BJ (cell line): ENCODE data around the gene RAP2B. TPM values are rescaled to one million over a fixed set of nuclear protein-coding genes. Genes with fewer than 3 reads are reported as not detected.

Experiments used
- CTCF ChIA-PET: fragments of 350-600 bp; formaldehyde crosslinking; extraction: SDS; loops from one replicate; lab custom pipeline; 2021; ENCODE audit warnings: antibody characterized with exemption, inconsistent platforms; lab: Yijun Ruan, JAX
- POLR2A ChIA-PET: fragments of 300-600 bp; sonication (Branson Sonifier 250); formaldehyde crosslinking; extraction: SDS; loops from one replicate; lab custom pipeline; 2021; ENCODE audit warnings: antibody characterized with exemption; lab: Charles Lee
- DNase-seq: peaks from one replicate; pipeline ENCODE4 v3.0.0-alpha.2; 2011; ENCODE audit warnings: low read depth
- H3K27me3 ChIP-seq: 2 replicates; pipeline ENCODE4 v1.6.0; 2011; ENCODE audit warnings: low read length; ENCODE audit not compliant: control insufficient read depth, insufficient read depth
- H3K36me3 ChIP-seq: 2 replicates; pipeline ENCODE4 v1.5.1; 2011; ENCODE audit warnings: low read length; ENCODE audit not compliant: control insufficient read depth, insufficient read depth
- H3K4me3 ChIP-seq: 2 replicates; pipeline ENCODE4 v1.5.1; 2011; ENCODE audit warnings: low read depth, mild to moderate bottlenecking, control low read depth, low read length
- polyA plus RNA-seq: library from polyadenylated mRNA; depleted of rRNA; stranded (reverse); fragments of >200 nt; gene quantifications from 2 replicates; pipeline ENCODE4 v1.2.3, GENCODE V29; 2011
- TF ChIP-seq, protein P1 (sequence below): IDR thresholded peaks from 2 replicates; pipeline ENCODE4 v1.5.1; 2011; ENCODE audit warnings: low read depth, mild to moderate bottlenecking, control low read depth, inconsistent platforms, low read length, moderate library complexity; ENCODE audit not compliant: insufficient read depth

Gene RAP2B
- polyA plus RNA-seq, 1 experiment = 7.2 TPM

DNA sequence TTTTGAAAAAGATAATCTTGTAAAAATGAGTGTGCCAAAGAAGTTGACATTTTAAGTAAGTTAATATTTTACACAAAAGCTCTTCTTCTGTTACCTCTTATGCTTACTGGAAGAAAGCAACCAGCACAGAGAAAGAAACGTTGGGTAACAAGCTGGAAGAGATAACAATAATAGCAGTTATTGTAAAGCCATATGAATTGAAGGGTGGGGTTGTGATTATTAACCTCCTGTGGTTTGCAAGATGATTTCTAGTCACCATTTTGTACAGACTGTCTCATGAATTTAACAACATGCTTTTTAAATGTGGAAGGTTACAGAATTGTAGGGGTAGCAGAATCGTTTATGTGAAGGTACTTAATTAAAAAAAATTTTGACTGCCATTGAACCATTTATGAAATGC is 9.2 kb downstream of the RAP2B start:
- Histone ChIP-seq H3K36me3 (no peaks in the 10 kb centered on the region), H3K27me3 (no peaks in the 10 kb centered on the region), H3K4me3 (no peak overlapping the region)
- POLR2A ChIA-PET = interaction anchor here (0.5 to 0.6 kb wide), 2 partner anchors 9 to 451 kb away, joined by 3 to 14 read pairs; no protein-coding TSS in a partner anchor
- no peak for DNase-seq
- CTCF ChIA-PET = interaction anchor here (1.1 kb wide), 1 partner anchor 423 kb away, joined by 3 read pairs; no protein-coding TSS in a partner anchor
- TF ChIP-seq, protein P1, sequence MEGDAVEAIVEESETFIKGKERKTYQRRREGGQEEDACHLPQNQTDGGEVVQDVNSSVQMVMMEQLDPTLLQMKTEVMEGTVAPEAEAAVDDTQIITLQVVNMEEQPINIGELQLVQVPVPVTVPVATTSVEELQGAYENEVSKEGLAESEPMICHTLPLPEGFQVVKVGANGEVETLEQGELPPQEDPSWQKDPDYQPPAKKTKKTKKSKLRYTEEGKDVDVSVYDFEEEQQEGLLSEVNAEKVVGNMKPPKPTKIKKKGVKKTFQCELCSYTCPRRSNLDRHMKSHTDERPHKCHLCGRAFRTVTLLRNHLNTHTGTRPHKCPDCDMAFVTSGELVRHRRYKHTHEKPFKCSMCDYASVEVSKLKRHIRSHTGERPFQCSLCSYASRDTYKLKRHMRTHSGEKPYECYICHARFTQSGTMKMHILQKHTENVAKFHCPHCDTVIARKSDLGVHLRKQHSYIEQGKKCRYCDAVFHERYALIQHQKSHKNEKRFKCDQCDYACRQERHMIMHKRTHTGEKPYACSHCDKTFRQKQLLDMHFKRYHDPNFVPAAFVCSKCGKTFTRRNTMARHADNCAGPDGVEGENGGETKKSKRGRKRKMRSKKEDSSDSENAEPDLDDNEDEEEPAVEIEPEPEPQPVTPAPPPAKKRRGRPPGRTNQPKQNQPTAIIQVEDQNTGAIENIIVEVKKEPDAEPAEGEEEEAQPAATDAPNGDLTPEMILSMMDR = no peak

DNA sequence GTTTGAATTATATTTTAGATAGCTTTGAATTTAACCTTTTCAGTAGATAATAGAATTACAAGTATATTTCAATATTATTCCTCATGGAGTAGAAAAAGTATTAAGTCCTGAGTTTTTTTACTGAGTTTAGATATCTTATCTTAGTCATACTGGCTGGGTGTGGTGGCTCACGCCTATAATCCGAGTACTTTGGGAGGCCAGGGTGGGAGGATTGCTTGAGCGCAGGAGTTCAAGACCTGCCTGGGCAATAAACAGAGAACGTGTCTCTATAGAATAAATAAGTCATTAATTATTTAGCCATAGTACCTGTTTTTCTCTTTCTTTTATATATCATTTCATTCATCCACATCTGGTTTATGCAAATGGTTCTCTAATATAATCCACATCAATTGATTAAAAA is 9.9 kb downstream of the RAP2B start:
- Histone ChIP-seq H3K27me3 (no peaks in the 10 kb centered on the region), H3K4me3 (no peak overlapping the region), H3K36me3 (no peaks in the 10 kb centered on the region)
- ChIA-PET POLR2A (interaction anchor here (0.6 kb wide), 1 partner anchor 450 kb away, joined by 3 read pairs; no protein-coding TSS in a partner anchor), CTCF (interaction anchor here (1.0 to 1.3 kb wide), 3 partner anchors 8 to 16 kb away, joined by 3 read pairs; no protein-coding TSS in a partner anchor)
- no peak for DNase-seq
- TF ChIP-seq, protein P1 = no peak

- Histone ChIP-seq H3K36me3 (no peaks in the 10 kb centered on the region), H3K4me3 (no peak overlapping the region), H3K27me3 (no peaks in the 10 kb centered on the region)
- ChIA-PET CTCF (interaction anchor here (0.7 to 1.3 kb wide), 5 partner anchors 10 to 121 kb away, joined by 3 read pairs; no protein-coding TSS in a partner anchor), POLR2A (interaction anchor here (0.6 to 1.0 kb wide), 2 partner anchors 11 to 16 kb away, joined by 3 to 15 read pairs; no protein-coding TSS in a partner anchor)
- no peak for DNase-seq
- TF ChIP-seq, protein P1 = no peak
These were observed 11.1 kb downstream of the RAP2B start for GRCh38 chr3:153172796-153173757.

DNA sequence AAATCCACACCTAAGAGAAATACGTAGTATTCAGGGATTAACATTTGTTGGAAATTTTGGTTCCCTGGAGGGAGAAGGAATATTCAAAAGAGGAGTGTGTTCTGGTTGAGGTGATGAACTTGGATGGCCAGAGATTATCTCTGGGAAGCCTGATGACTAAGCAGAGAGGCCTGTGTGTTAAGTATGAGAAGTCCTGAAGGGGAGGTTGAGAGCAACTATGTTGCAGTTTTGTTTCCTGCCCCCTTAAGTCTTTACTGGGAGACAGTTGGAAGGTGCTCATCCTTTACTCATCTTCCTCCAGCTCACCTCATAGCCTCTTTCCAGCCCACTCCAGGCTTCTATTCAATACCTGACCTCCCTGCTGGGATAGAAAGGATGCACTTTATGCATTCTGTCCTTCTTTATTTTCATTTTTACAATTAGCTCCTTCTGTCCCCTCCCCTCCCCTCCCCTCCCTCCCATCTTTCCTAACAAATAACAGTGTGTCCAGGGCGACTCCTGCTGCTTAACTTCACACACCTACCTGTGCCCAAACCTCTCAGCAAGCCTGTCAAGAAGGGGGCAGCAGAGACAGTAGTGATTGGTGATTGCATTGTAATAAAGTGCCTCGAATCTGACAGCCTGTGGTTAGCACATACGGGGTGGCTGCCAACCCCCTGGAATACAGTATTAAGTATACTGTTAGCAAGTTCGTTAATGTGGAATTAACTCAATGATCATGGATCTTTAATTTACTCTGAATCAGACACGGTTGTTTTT is 11.9 kb downstream of the RAP2B start:
- no peak for DNase-seq
- Histone ChIP-seq H3K27me3 (no peaks in the 10 kb centered on the region), H3K4me3 (no peak overlapping the region), H3K36me3 (no peaks in the 10 kb centered on the region; the same call in 1 of the 2 replicates)
- TF ChIP-seq, protein P1 = 0 out of 2 replicates have a peak, but pooled peaks have one; percentile 4
- ChIA-PET POLR2A (interaction anchor here (1.0 kb wide), 1 partner anchor 10 kb away, joined by 15 read pairs; no protein-coding TSS in a partner anchor), CTCF (interaction anchor here (0.7 kb wide), 1 partner anchor 49 kb away, joined by 3 read pairs; no protein-coding TSS in a partner anchor)
